OCI-LY7 (cell line): ENCODE data around the gene NDUFAF7.

Experiments
- EZH2phosphoT487 ChIP-seq: fragments of 200-600 bp; sonication (generic); IDR thresholded peaks from 2 replicates; pipeline ENCODE4 v1.6.1; 2018; ENCODE audit warnings: low read depth, borderline replicate concordance, mild to moderate bottlenecking, mixed run types, antibody characterized with exemption, low read length, moderate library complexity, mixed read lengths
- TF ChIP-seq, protein P1 (sequence below): fragments of 200-600 bp; sonication (generic); conservative IDR thresholded peaks from 2 replicates; pipeline ENCODE4 v1.5.1; 2014; ENCODE audit warnings: mild to moderate bottlenecking, antibody characterized with exemption, low read length, moderate library complexity, mixed read lengths

DNA sequence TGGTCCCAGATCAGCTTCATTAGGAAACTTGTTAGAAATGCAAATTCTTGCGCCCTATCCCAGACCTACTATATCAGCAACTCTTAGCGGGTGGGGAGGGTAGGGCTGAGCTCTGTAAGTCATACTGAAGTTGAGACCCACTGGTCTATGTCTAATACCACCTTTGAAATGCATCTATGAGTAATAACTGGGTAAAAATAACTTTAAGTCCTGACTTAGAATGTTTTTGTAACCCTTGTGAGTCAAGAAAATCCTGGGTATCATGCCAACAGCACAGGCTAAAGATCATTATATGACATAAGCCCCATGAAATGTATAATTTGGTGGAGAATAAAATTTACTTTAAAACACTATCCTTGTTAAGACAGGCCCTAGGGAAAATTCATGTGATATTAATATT, 51.7 kb downstream of the NDUFAF7 start:
- TF ChIP-seq, protein P1, sequence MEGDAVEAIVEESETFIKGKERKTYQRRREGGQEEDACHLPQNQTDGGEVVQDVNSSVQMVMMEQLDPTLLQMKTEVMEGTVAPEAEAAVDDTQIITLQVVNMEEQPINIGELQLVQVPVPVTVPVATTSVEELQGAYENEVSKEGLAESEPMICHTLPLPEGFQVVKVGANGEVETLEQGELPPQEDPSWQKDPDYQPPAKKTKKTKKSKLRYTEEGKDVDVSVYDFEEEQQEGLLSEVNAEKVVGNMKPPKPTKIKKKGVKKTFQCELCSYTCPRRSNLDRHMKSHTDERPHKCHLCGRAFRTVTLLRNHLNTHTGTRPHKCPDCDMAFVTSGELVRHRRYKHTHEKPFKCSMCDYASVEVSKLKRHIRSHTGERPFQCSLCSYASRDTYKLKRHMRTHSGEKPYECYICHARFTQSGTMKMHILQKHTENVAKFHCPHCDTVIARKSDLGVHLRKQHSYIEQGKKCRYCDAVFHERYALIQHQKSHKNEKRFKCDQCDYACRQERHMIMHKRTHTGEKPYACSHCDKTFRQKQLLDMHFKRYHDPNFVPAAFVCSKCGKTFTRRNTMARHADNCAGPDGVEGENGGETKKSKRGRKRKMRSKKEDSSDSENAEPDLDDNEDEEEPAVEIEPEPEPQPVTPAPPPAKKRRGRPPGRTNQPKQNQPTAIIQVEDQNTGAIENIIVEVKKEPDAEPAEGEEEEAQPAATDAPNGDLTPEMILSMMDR: no peak
- no peak for TF ChIP-seq EZH2phosphoT487
